Effector memory CD4-positive, alpha-beta T cell (primary cell): Measurements from ENCODE around the gene CBX2.
"Not testable (repeated sequence)": the region's sequence is repeated elsewhere in the genome, so short reads cannot be mapped to it uniquely, and the experiment has no call there.

Experiments used
- DNase-seq, 3 donors: peaks; one replicate each; pipeline ENCODE4 v3.0.0-alpha.2; 2020
- H3K27ac ChIP-seq: 2 replicates; pipeline ENCODE4 v1.7.0; 2013; ENCODE audit warnings: mild to moderate bottlenecking, low read length, moderate library complexity; ENCODE audit not compliant: insufficient read depth, poor library complexity, severe bottlenecking
- H3K27me3 ChIP-seq: replicated peaks from 2 replicates; pipeline ENCODE4 v1.7.0; 2013; ENCODE audit warnings: mild to moderate bottlenecking, low read length; ENCODE audit not compliant: insufficient read depth, control insufficient read depth, poor library complexity, severe bottlenecking
- H3K36me3 ChIP-seq: 2 replicates; pipeline ENCODE4 v1.7.0; 2013; ENCODE audit warnings: mild to moderate bottlenecking, low read length, moderate library complexity; ENCODE audit not compliant: control insufficient read depth, insufficient read depth
- H3K4me1 ChIP-seq: 2 replicates; pipeline ENCODE4 v1.7.0; 2013; ENCODE audit warnings: low read length, mild to moderate bottlenecking; ENCODE audit not compliant: control insufficient read depth, insufficient read depth, poor library complexity, severe bottlenecking
- H3K4me3 ChIP-seq: 2 replicates; pipeline ENCODE4 v1.7.0; 2013; ENCODE audit warnings: low read length, low read depth, mild to moderate bottlenecking; ENCODE audit not compliant: insufficient read depth, poor library complexity, severe bottlenecking
- H3K9me3 ChIP-seq: 2 replicates; pipeline ENCODE4 v1.7.0; 2013; ENCODE audit warnings: mild to moderate bottlenecking, low read length, moderate library complexity; ENCODE audit not compliant: control insufficient read depth

The CBX2 gene

GRCh38 chr17:79752175-79752574 is 25.8 kb upstream of the CBX2 start:
- H3K4me1 ChIP-seq, result peaks cover 6% of the 10 kb centered on the region
- no peak for DNase-seq
- no peaks in the 10 kb centered on the region for H3K36me3 ChIP-seq
- peaks cover 37% of the 10 kb centered on the region for H3K27me3 ChIP-seq
- no peak overlapping the region for H3K27ac ChIP-seq
- H3K9me3 ChIP-seq, result no peaks in the 10 kb centered on the region
- no peak overlapping the region for H3K4me3 ChIP-seq

- DNase-seq, result no peak
- no peak overlapping the region for H3K4me3 ChIP-seq
- H3K9me3 ChIP-seq, result no peaks in the 10 kb centered on the region
- no peaks in the 10 kb centered on the region for H3K36me3 ChIP-seq
- no peaks in the 10 kb centered on the region for H3K4me1 ChIP-seq
- no peak overlapping the region for H3K27ac ChIP-seq
- H3K27me3 ChIP-seq, result peaks cover 15% of the 10 kb centered on the region
Observed at GRCh38 chr17:79754370-79754769, 23.6 kb upstream of the CBX2 start.

GRCh38 chr17:79754903-79755302 is 23.0 kb upstream of the CBX2 start:
- H3K27ac ChIP-seq, H3K4me1 ChIP-seq, H3K4me3 ChIP-seq, DNase-seq, H3K27me3 ChIP-seq, H3K9me3 ChIP-seq, H3K36me3 ChIP-seq: not testable (repeated sequence)

GRCh38 chr17:79755591-79755990 is 22.4 kb upstream of the CBX2 start:
- Histone ChIP-seq H3K4me3 (no peak overlapping the region), H3K36me3 (no peaks in the 10 kb centered on the region), H3K27ac (no peak overlapping the region), H3K9me3 (no peaks in the 10 kb centered on the region), H3K27me3 (peaks cover 6% of the 10 kb centered on the region), H3K4me1 (no peaks in the 10 kb centered on the region)
- DNase-seq, result no peak

GRCh38 chr17:79757140-79757745 is 20.7 kb upstream of the CBX2 start:
- Histone ChIP-seq H3K9me3 (no peaks in the 10 kb centered on the region), H3K27ac (no peak overlapping the region), H3K4me3 (no peak overlapping the region), H3K27me3 (peaks cover 1% of the 10 kb centered on the region), H3K36me3 (no peaks in the 10 kb centered on the region), H3K4me1 (no peaks in the 10 kb centered on the region)
- DNase-seq, result no peak

GRCh38 chr17:79758271-79758670 is 19.7 kb upstream of the CBX2 start:
- no peak overlapping the region for H3K27ac ChIP-seq
- no peaks in the 10 kb centered on the region for H3K4me1 ChIP-seq
- H3K9me3 ChIP-seq, result no peaks in the 10 kb centered on the region
- no peak for DNase-seq
- H3K36me3 ChIP-seq, result no peaks in the 10 kb centered on the region
- no peak overlapping the region for H3K4me3 ChIP-seq
- no peaks in the 10 kb centered on the region for H3K27me3 ChIP-seq

GRCh38 chr17:79760197-79760906 is 17.6 kb upstream of the CBX2 start:
- Histone ChIP-seq H3K27me3 (no peaks in the 10 kb centered on the region), H3K9me3 (no peaks in the 10 kb centered on the region)

GRCh38 chr17:79761894-79762589 is 15.9 kb upstream of the CBX2 start:
- no peaks in the 10 kb centered on the region for H3K36me3 ChIP-seq
- H3K4me1 ChIP-seq, result no peaks in the 10 kb centered on the region
- H3K9me3 ChIP-seq, result no peaks in the 10 kb centered on the region
- no peaks in the 10 kb centered on the region for H3K27me3 ChIP-seq
- H3K4me3 ChIP-seq, result no peak overlapping the region
- no peak for DNase-seq
- H3K27ac ChIP-seq, result no peak overlapping the region

More at GRCh38 chr17:79760197-79760906, 17.6 kb upstream of the CBX2 start:
- DNase-seq, result no peak
- Histone ChIP-seq H3K27ac (no peak overlapping the region), H3K4me3 (no peak overlapping the region), H3K36me3 (no peaks in the 10 kb centered on the region), H3K4me1 (no peaks in the 10 kb centered on the region)

- no peak overlapping the region for H3K27ac ChIP-seq
- H3K4me3 ChIP-seq, result no peak overlapping the region
- DNase-seq, result no peak
- H3K36me3 ChIP-seq, result no peaks in the 10 kb centered on the region
- no peaks in the 10 kb centered on the region for H3K4me1 ChIP-seq
- no peaks in the 10 kb centered on the region for H3K9me3 ChIP-seq
- peaks cover 5% of the 10 kb centered on the region for H3K27me3 ChIP-seq
Observed at GRCh38 chr17:79765708-79766107, 12.2 kb upstream of the CBX2 start.
